ENCODE results near the gene CSKMT.
"Not testable (repeated sequence)": the region's sequence is repeated elsewhere in the genome, so short reads cannot be mapped to it uniquely, and the experiment has no call there.

CSKMT gene

GRCh38 chr11:62665075-62665598 is at the start of gene CSKMT, which contains the start of gene C11orf98:
CSKMT (plus strand) TSS chr11:62665312; CDS start chr11:62665880, 568 bp downstream.
C11orf98 (minus strand) TSS chr11:62665210; CDS start chr11:62665169, 41 bp downstream.
- peak; percentile 96 for DNase-seq

GRCh38 chr11:62615521-62615920 is 49.6 kb upstream of the CSKMT start:
- DNase-seq, result no peak

- DNase-seq, result not testable (repeated sequence)
These were observed 48.2 kb upstream of the CSKMT start for GRCh38 chr11:62616957-62617356.

- DNase-seq, result no peak
These were observed 44.0 kb upstream of the CSKMT start for GRCh38 chr11:62621027-62621566.

- peak; percentile 98 for DNase-seq
These were observed 43.3 kb upstream of the CSKMT start, which contains the start of gene B3GAT3 for GRCh38 chr11:62621567-62622470. B3GAT3 (minus strand) TSS chr11:62621986; CDS start chr11:62621947, 39 bp downstream.

- DNase-seq, result no peak
These were observed 42.5 kb upstream of the CSKMT start for GRCh38 chr11:62622476-62623089.

GRCh38 chr11:62627713-62628112 is 37.4 kb upstream of the CSKMT start:
- no peak for DNase-seq

- no peak for DNase-seq
These were observed 32.6 kb upstream of the CSKMT start for GRCh38 chr11:62632492-62632891.

GRCh38 chr11:62644220-62644619 is 20.9 kb upstream of the CSKMT start:
- DNase-seq, result no peak

GRCh38 chr11:62645671-62645945 is 19.5 kb upstream of the CSKMT start:
- no peak for DNase-seq

- DNase-seq, result peak; percentile 98
These were observed 18.9 kb upstream of the CSKMT start, which contains the start of gene GANAB for GRCh38 chr11:62645946-62646824. GANAB (minus strand) TSS chr11:62646613; CDS start chr11:62646599, 14 bp downstream.

GRCh38 chr11:62646825-62647608 is 18.1 kb upstream of the CSKMT start:
- DNase-seq, result no peak

GRCh38 chr11:62647609-62648005 is 17.5 kb upstream of the CSKMT start:
- no peak for DNase-seq

- no peak for DNase-seq
These were observed 16.7 kb upstream of the CSKMT start for GRCh38 chr11:62648185-62648966.

GRCh38 chr11:62648967-62649364 is 16.1 kb upstream of the CSKMT start:
- no peak for DNase-seq

- DNase-seq, result no peak
These were observed 15.6 kb upstream of the CSKMT start for GRCh38 chr11:62649486-62649885.

GRCh38 chr11:62650283-62650682 is 14.8 kb upstream of the CSKMT start:
- not testable (repeated sequence) for DNase-seq

GRCh38 chr11:62652161-62653006 is 12.7 kb upstream of the CSKMT start:
- no peak for DNase-seq

- DNase-seq, result no peak
These were observed 10.8 kb upstream of the CSKMT start for GRCh38 chr11:62654297-62654696.

Measured in midbrain (tissue), 1 donor.